GM12878 (cell line): Measurements from ENCODE around the gene ABCC2. TPM values are rescaled to one million over a fixed set of nuclear protein-coding genes. Genes with fewer than 3 reads are reported as not detected.

Experiments
- CBX3 ChIP-seq: fragments of 200-600 bp; sonication (generic); IDR thresholded peaks from 2 replicates; pipeline ENCODE4 v1.6.1; 2016; ENCODE audit warnings: low read depth, borderline replicate concordance
- GATAD2B ChIP-seq: fragments of 450-650 bp; conservative IDR thresholded peaks from 2 replicates; pipeline ENCODE4 v1.6.1; 2017; ENCODE audit warnings: low read depth, mild to moderate bottlenecking, moderate library complexity
- KLF5 ChIP-seq: fragments of 450-650 bp; IDR thresholded peaks from 2 replicates; pipeline ENCODE4 v1.6.1; 2014; ENCODE audit warnings: mild to moderate bottlenecking; ENCODE audit not compliant: partially characterized antibody
- MEF2A ChIP-seq: IDR thresholded peaks from 2 replicates; pipeline ENCODE4 v1.6.1; 2011; ENCODE audit warnings: low read depth, mild to moderate bottlenecking, low read length, moderate library complexity; ENCODE audit not compliant: insufficient read depth
- NFYA ChIP-seq: IDR thresholded peaks from 2 replicates; pipeline ENCODE4 v1.6.1; 2011; ENCODE audit warnings: low read depth, mild to moderate bottlenecking, low read length, improper control_type of control experiment, borderline replicate concordance
- NRF1 ChIP-seq: conservative IDR thresholded peaks from 2 replicates; pipeline ENCODE4 v1.6.1; 2011; ENCODE audit warnings: mild to moderate bottlenecking, low read depth, low read length, improper control_type of control experiment
- POU2F2 ChIP-seq: IDR thresholded peaks from 3 replicates; pipeline ENCODE4 v1.6.1; 2011; ENCODE audit warnings: low read depth, mild to moderate bottlenecking, low read length, borderline replicate concordance
- RB1 ChIP-seq: fragments of 450-650 bp; formaldehyde crosslinking; IDR thresholded peaks from 2 replicates; pipeline ENCODE4 v1.6.1; 2017; ENCODE audit warnings: mild to moderate bottlenecking, borderline replicate concordance
- RBBP5 ChIP-seq: fragments of 200-600 bp; sonication (generic); conservative IDR thresholded peaks from 2 replicates; pipeline ENCODE4 v1.6.1; 2016
- SMC3 ChIP-seq: IDR thresholded peaks from 2 replicates; pipeline ENCODE4 v1.6.1; 2011; ENCODE audit warnings: low read length, improper control_type of control experiment, borderline replicate concordance
- SPI1 ChIP-seq: IDR thresholded peaks from 2 replicates; pipeline ENCODE4 v1.6.1; 2011; ENCODE audit warnings: low read depth, mild to moderate bottlenecking, low read length, moderate library complexity, borderline replicate concordance; ENCODE audit not compliant: insufficient read depth
- TAF1 ChIP-seq: IDR thresholded peaks from 2 replicates; pipeline ENCODE4 v1.6.1; 2011; ENCODE audit warnings: mild to moderate bottlenecking, low read depth, low read length, borderline replicate concordance
- polyA plus RNA-seq, 11 experiments: library from polyadenylated mRNA; depleted of rRNA in 4 of 11; unstranded in 6 of 11; stranded (reverse) in 5 of 11; fragments of >200 nt; fragmentation: Nextera tagmentation in 4 of 11; fragmentation: Illumina TruSeq in 1 of 11; extraction: Ambion mirVana in 4 of 11; extraction: Trizol in 1 of 11; gene quantifications; 1 replicate in 1 of 11; 2 replicates in 10 of 11; pipeline versions ENCODE4 v1.2.1 to v1.2.3, GENCODE V29; 2011 to 2016; ENCODE audit warnings: inconsistent platforms in 2 of 11, missing spikeins in 2 of 11, low read depth in 1 of 11
- total RNA-seq, 4 experiments: library from RNA; depleted of rRNA in 3 of 4; stranded (reverse); fragments of >200 nt in 3 of 4; fragmentation: Illumina TruSeq in 1 of 4; extraction: Trizol in 1 of 4; gene quantifications; 2 replicates each; pipeline versions ENCODE4 v1.2.1 to v1.2.3, GENCODE V29; 2013 to 2021
- TF ChIP-seq, protein P1 (sequence below): fragments of 450-650 bp; IDR thresholded peaks from 2 replicates; pipeline ENCODE4 v1.6.1; 2016; ENCODE audit warnings: mild to moderate bottlenecking, moderate library complexity, borderline replicate concordance
- TF ChIP-seq, protein P2 (sequence below): fragments of 450-650 bp; IDR thresholded peaks from 2 replicates; pipeline ENCODE4 v1.6.1; 2018; ENCODE audit warnings: mild to moderate bottlenecking, low read depth, moderate library complexity; ENCODE audit not compliant: partially characterized antibody
- TF ChIP-seq, protein P3 (sequence below): IDR thresholded peaks from 2 replicates; pipeline ENCODE4 v1.6.1; 2012; ENCODE audit warnings: improper control_type of control experiment, low read depth, low read length; ENCODE audit not compliant: insufficient replicate concordance

Gene ABCC2
- total and polyA plus RNA-seq, 10 of the 15 experiments (the other 5 are each of a cell fraction or from before 2014, with no cell fraction given) = 0.02 to 0.95 (median 0.21) TPM

DNA sequence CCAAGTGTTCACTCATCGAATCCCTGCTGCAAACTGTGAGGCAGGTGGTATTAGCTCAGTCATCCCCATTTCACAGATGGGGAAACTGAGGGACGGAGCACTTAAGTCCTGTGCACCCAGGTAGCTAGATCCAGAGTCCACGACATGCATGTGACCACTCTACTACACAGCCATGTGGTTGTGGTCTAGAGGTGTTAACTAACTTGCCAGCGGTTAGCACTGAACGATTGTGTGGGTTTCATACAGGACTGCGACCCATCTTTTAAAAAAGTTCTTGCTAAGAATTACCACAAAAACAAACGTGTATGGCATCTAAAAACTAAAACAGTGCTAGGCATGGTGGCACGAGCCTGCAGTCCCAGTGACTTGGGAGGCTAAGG lies 16.1 kb upstream of the ABCC2 start (continued):
- TF ChIP-seq, protein P1, sequence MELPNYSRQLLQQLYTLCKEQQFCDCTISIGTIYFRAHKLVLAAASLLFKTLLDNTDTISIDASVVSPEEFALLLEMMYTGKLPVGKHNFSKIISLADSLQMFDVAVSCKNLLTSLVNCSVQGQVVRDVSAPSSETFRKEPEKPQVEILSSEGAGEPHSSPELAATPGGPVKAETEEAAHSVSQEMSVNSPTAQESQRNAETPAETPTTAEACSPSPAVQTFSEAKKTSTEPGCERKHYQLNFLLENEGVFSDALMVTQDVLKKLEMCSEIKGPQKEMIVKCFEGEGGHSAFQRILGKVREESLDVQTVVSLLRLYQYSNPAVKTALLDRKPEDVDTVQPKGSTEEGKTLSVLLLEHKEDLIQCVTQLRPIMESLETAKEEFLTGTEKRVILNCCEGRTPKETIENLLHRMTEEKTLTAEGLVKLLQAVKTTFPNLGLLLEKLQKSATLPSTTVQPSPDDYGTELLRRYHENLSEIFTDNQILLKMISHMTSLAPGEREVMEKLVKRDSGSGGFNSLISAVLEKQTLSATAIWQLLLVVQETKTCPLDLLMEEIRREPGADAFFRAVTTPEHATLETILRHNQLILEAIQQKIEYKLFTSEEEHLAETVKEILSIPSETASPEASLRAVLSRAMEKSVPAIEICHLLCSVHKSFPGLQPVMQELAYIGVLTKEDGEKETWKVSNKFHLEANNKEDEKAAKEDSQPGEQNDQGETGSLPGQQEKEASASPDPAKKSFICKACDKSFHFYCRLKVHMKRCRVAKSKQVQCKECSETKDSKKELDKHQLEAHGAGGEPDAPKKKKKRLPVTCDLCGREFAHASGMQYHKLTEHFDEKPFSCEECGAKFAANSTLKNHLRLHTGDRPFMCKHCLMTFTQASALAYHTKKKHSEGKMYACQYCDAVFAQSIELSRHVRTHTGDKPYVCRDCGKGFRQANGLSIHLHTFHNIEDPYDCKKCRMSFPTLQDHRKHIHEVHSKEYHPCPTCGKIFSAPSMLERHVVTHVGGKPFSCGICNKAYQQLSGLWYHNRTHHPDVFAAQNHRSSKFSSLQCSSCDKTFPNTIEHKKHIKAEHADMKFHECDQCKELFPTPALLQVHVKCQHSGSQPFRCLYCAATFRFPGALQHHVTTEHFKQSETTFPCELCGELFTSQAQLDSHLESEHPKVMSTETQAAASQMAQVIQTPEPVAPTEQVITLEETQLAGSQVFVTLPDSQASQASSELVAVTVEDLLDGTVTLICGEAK = no peak
- TF ChIP-seq RBBP5 = no peak
- TF ChIP-seq MEF2A = no peak
- no peak for TF ChIP-seq KLF5
- TF ChIP-seq POU2F2 = peak; percentile 80; the same call in 2 of the 3 replicates
- no peak for TF ChIP-seq NFYA
- TF ChIP-seq, protein P2, sequence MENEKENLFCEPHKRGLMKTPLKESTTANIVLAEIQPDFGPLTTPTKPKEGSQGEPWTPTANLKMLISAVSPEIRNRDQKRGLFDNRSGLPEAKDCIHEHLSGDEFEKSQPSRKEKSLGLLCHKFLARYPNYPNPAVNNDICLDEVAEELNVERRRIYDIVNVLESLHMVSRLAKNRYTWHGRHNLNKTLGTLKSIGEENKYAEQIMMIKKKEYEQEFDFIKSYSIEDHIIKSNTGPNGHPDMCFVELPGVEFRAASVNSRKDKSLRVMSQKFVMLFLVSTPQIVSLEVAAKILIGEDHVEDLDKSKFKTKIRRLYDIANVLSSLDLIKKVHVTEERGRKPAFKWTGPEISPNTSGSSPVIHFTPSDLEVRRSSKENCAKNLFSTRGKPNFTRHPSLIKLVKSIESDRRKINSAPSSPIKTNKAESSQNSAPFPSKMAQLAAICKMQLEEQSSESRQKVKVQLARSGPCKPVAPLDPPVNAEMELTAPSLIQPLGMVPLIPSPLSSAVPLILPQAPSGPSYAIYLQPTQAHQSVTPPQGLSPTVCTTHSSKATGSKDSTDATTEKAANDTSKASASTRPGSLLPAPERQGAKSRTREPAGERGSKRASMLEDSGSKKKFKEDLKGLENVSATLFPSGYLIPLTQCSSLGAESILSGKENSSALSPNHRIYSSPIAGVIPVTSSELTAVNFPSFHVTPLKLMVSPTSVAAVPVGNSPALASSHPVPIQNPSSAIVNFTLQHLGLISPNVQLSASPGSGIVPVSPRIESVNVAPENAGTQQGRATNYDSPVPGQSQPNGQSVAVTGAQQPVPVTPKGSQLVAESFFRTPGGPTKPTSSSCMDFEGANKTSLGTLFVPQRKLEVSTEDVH = no peak
- no peak for TF ChIP-seq RB1
- TF ChIP-seq CBX3 = no peak
- TF ChIP-seq TAF1 = no peak
- no peak for TF ChIP-seq NRF1
- TF ChIP-seq, protein P3, sequence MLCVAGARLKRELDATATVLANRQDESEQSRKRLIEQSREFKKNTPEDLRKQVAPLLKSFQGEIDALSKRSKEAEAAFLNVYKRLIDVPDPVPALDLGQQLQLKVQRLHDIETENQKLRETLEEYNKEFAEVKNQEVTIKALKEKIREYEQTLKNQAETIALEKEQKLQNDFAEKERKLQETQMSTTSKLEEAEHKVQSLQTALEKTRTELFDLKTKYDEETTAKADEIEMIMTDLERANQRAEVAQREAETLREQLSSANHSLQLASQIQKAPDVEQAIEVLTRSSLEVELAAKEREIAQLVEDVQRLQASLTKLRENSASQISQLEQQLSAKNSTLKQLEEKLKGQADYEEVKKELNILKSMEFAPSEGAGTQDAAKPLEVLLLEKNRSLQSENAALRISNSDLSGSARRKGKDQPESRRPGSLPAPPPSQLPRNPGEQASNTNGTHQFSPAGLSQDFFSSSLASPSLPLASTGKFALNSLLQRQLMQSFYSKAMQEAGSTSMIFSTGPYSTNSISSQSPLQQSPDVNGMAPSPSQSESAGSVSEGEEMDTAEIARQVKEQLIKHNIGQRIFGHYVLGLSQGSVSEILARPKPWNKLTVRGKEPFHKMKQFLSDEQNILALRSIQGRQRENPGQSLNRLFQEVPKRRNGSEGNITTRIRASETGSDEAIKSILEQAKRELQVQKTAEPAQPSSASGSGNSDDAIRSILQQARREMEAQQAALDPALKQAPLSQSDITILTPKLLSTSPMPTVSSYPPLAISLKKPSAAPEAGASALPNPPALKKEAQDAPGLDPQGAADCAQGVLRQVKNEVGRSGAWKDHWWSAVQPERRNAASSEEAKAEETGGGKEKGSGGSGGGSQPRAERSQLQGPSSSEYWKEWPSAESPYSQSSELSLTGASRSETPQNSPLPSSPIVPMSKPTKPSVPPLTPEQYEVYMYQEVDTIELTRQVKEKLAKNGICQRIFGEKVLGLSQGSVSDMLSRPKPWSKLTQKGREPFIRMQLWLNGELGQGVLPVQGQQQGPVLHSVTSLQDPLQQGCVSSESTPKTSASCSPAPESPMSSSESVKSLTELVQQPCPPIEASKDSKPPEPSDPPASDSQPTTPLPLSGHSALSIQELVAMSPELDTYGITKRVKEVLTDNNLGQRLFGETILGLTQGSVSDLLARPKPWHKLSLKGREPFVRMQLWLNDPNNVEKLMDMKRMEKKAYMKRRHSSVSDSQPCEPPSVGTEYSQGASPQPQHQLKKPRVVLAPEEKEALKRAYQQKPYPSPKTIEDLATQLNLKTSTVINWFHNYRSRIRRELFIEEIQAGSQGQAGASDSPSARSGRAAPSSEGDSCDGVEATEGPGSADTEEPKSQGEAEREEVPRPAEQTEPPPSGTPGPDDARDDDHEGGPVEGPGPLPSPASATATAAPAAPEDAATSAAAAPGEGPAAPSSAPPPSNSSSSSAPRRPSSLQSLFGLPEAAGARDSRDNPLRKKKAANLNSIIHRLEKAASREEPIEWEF = no peak
- no peak for TF ChIP-seq SPI1
- TF ChIP-seq SMC3 = no peak
- no peak for TF ChIP-seq GATAD2B
